H1 (cell line): ENCODE measurements around the gene MYL9. TPM values are rescaled to one million over a fixed set of nuclear protein-coding genes. Genes with fewer than 3 reads are reported as not detected.

Experiments used
- CTCF ChIA-PET: fragments of 300-600 bp; sonication (Branson Sonifier 250); formaldehyde crosslinking; loops from one replicate; lab custom pipeline; 2021; ENCODE audit not compliant: partially characterized antibody; lab: Charles Lee
- POLR2A ChIA-PET: fragments of 300-600 bp; sonication (Branson Sonifier 250); formaldehyde crosslinking; loops from one replicate; lab custom pipeline; 2021; ENCODE audit warnings: inconsistent platforms; ENCODE audit not compliant: partially characterized antibody; lab: Charles Lee
- DNase-seq, 2 experiments: peaks; one replicate each; pipeline versions ENCODE4 v3.0.0 to v3.0.0-alpha.2; 2010 to 2022; ENCODE audit warnings: low spot score in 2 of 2, low read depth in 1 of 2, mixed read lengths in 1 of 2
- FAIRE-seq: peaks from 2 replicates; lab custom pipeline; 2011; peaks lifted over from hg19 to GRCh38; lab: Jason Lieb, UNC
- H2AFZ ChIP-seq: 2 replicates; pipeline ENCODE4 v1.8.1; 2012; ENCODE audit warnings: low read length, inconsistent platforms
- H2AK5ac ChIP-seq: 2 replicates; pipeline ENCODE4 v1.6.1; 2013; ENCODE audit warnings: low read depth, low read length
- H2BK120ac ChIP-seq: replicated peaks from 2 replicates; pipeline ENCODE3; 2013; ENCODE audit warnings: low read depth, low read length, inconsistent platforms
- H2BK12ac ChIP-seq: 2 replicates; pipeline ENCODE4 v1.6.1; 2013; ENCODE audit warnings: low read depth, low read length
- H2BK15ac ChIP-seq: 2 replicates; pipeline ENCODE4 v1.6.1; 2013; ENCODE audit warnings: low read length
- H2BK20ac ChIP-seq: 2 replicates; pipeline ENCODE4 v1.6.1; 2013; ENCODE audit warnings: low read length
- H2BK5ac ChIP-seq: 2 replicates; pipeline ENCODE4 v1.6.1; 2013; ENCODE audit warnings: low read depth, low read length
- H3K14ac ChIP-seq: 2 replicates; pipeline ENCODE4 v1.6.1; 2013; ENCODE audit warnings: inconsistent platforms; ENCODE audit not compliant: insufficient read length
- H3K18ac ChIP-seq: 2 replicates; pipeline ENCODE4 v1.6.1; 2013; ENCODE audit warnings: low read length; ENCODE audit errors: extremely low read depth
- H3K23ac ChIP-seq: 2 replicates; pipeline ENCODE4 v1.6.1; 2013; ENCODE audit warnings: inconsistent platforms; ENCODE audit not compliant: insufficient read length
- H3K23me2 ChIP-seq: 2 replicates; pipeline ENCODE4 v1.6.1; 2013; ENCODE audit warnings: low read depth, low read length
- H3K27ac ChIP-seq: 2 replicates; pipeline ENCODE4 v1.6.1; 2011; ENCODE audit warnings: low read depth, low read length, inconsistent platforms
- H3K27me3 ChIP-seq, 4 experiments: replicated peaks in 1 of 4; 1 replicate in 1 of 4; 2 replicates in 3 of 4; pipeline versions ENCODE4 v1.6.1 to v1.8.1; 2011 to 2013; ENCODE audit warnings: low read length in 3 of 4, mild to moderate bottlenecking in 3 of 4, inconsistent platforms in 2 of 4, mixed read lengths in 2 of 4, moderate library complexity in 1 of 4; ENCODE audit not compliant: control insufficient read depth in 3 of 4, insufficient read depth in 3 of 4; ENCODE audit errors: extremely low read depth in 1 of 4
- H3K36me3 ChIP-seq, 4 experiments: 2 replicates each; pipeline versions ENCODE4 v1.6.1 to v1.8.1; 2011 to 2013; ENCODE audit warnings: mild to moderate bottlenecking in 4 of 4, low read length in 3 of 4, moderate library complexity in 2 of 4, control low read depth in 1 of 4, inconsistent platforms in 1 of 4; ENCODE audit not compliant: insufficient read depth in 4 of 4, control insufficient read depth in 2 of 4
- H3K4ac ChIP-seq: replicated peaks from 2 replicates; pipeline ENCODE3; 2013; ENCODE audit warnings: low read length, low read depth, mixed read lengths, inconsistent platforms; ENCODE audit not compliant: insufficient read length
- H3K4me1 ChIP-seq, 4 experiments: replicated peaks in 1 of 4; 1 replicate in 1 of 4; 2 replicates in 3 of 4; pipeline versions ENCODE4 v1.6.1 to v1.8.1; 2011 to 2013; ENCODE audit warnings: low read length in 3 of 4, inconsistent platforms in 2 of 4, mixed read lengths in 1 of 4; ENCODE audit not compliant: insufficient read depth in 4 of 4, control insufficient read depth in 3 of 4
- H3K4me2 ChIP-seq, 2 experiments: 2 replicates each; pipeline versions ENCODE4 v1.6.1 to v1.8.1; 2011 to 2013; ENCODE audit warnings: low read depth in 2 of 2, low read length in 2 of 2, control low read depth in 1 of 2, inconsistent platforms in 1 of 2, mild to moderate bottlenecking in 1 of 2; ENCODE audit not compliant: insufficient read depth in 1 of 2
- H3K4me3 ChIP-seq, 4 experiments: fragments of 200-600, 300-600 bp in 1 of 4; sonication (generic), shearing (Covaris generic), sonication (Bioruptor Twin) in 1 of 4; 2 replicates each; pipeline versions ENCODE4 v1.5.1 to v1.8.1; 2011 to 2016; ENCODE audit warnings: low read length in 4 of 4, low read depth in 3 of 4, control low read depth in 2 of 4, inconsistent platforms in 2 of 4, mild to moderate bottlenecking in 2 of 4, mixed read lengths in 1 of 4, moderate library complexity in 1 of 4; ENCODE audit not compliant: insufficient read depth in 2 of 4; ENCODE audit errors: extremely low read depth in 1 of 4
- H3K56ac ChIP-seq: replicated peaks from 2 replicates; pipeline ENCODE3; 2013; ENCODE audit warnings: low read depth, mild to moderate bottlenecking, mixed read lengths, low read length, inconsistent platforms; ENCODE audit not compliant: insufficient read length
- H3K79me1 ChIP-seq: 2 replicates; pipeline ENCODE4 v1.6.1; 2013; ENCODE audit warnings: low read depth, low read length, control low read depth
- H3K79me2 ChIP-seq, 2 experiments: 2 replicates each; pipeline versions ENCODE4 v1.6.1 to v1.8.1; 2012 to 2013; ENCODE audit warnings: low read length in 2 of 2, mild to moderate bottlenecking in 2 of 2, inconsistent platforms in 1 of 2; ENCODE audit not compliant: insufficient read depth in 2 of 2, control insufficient read depth in 1 of 2
- H3K9ac ChIP-seq, 4 experiments: replicated peaks in 1 of 4; 1 replicate in 1 of 4; 2 replicates in 3 of 4; pipeline versions ENCODE4 v1.6.1 to v1.8.1; 2011 to 2013; ENCODE audit warnings: low read depth in 3 of 4, low read length in 3 of 4, control low read depth in 2 of 4, mild to moderate bottlenecking in 2 of 4, moderate library complexity in 2 of 4, inconsistent platforms in 1 of 4; ENCODE audit errors: extremely low read depth in 1 of 4
- H3K9me3 ChIP-seq, 2 experiments: 2 replicates each; pipeline versions ENCODE4 v1.6.1 to v1.8.1; 2012 to 2013; ENCODE audit warnings: mild to moderate bottlenecking in 2 of 2, moderate library complexity in 2 of 2, control low read depth in 1 of 2, inconsistent platforms in 1 of 2, low read depth in 1 of 2, low read length in 1 of 2, mixed read lengths in 1 of 2; ENCODE audit not compliant: insufficient read depth in 2 of 2
- H4K20me1 ChIP-seq, 2 experiments: replicated peaks in 1 of 2; 2 replicates each; pipeline versions ENCODE3 to v1.8.1; 2011 to 2013; ENCODE audit warnings: inconsistent platforms in 2 of 2, low read length in 2 of 2, mild to moderate bottlenecking in 1 of 2; ENCODE audit not compliant: insufficient read depth in 2 of 2, control insufficient read depth in 1 of 2
- H4K5ac ChIP-seq: 2 replicates; pipeline ENCODE4 v1.6.1; 2013; ENCODE audit warnings: low read length, low read depth, mixed read lengths, inconsistent platforms; ENCODE audit not compliant: insufficient read length
- H4K8ac ChIP-seq: 2 replicates; pipeline ENCODE4 v1.8.0; 2013; ENCODE audit warnings: mild to moderate bottlenecking, moderate library complexity, low read length, inconsistent platforms; ENCODE audit not compliant: insufficient read depth; ENCODE audit errors: extremely low read depth
- H4K91ac ChIP-seq: replicated peaks from 2 replicates; pipeline ENCODE3; 2013; ENCODE audit warnings: low read length, mixed read lengths, inconsistent platforms; ENCODE audit not compliant: insufficient read length
- EGR1 ChIP-seq: IDR thresholded peaks from 2 replicates; pipeline ENCODE4 v1.6.1; 2011; ENCODE audit warnings: low read depth, low read length, borderline replicate concordance
- SP2 ChIP-seq: IDR thresholded peaks from 2 replicates; pipeline ENCODE4 v1.6.1; 2012; ENCODE audit warnings: mild to moderate bottlenecking, low read length, inconsistent platforms
- WGBS, 2 experiments: shearing (Covaris generic) in 1 of 2; methylation state at CpG; one replicate each; pipeline versions ENCODE4 v1.1.6 to v1.1.7; 2013 to 2015; ENCODE audit warnings: low lambda C conversion rate in 2 of 2, mixed read lengths in 2 of 2, inconsistent platforms in 1 of 2, low coverage in 1 of 2, missing lambda C conversion rate in 1 of 2; ENCODE audit not compliant: insufficient replicate concordance in 2 of 2, insufficient coverage in 1 of 2, insufficient read length in 1 of 2; ENCODE audit errors: extremely low coverage in 1 of 2, missing lambda C conversion rate in 1 of 2; 5-methylcytosine and 5-hydroxymethylcytosine counted together
- polyA plus RNA-seq, 7 experiments: library from polyadenylated mRNA; depleted of rRNA in 3 of 7; stranded (reverse) in 5 of 7; unstranded in 2 of 7; fragments of >200 nt in 5 of 7; fragments of 200-250 nt in 2 of 7; gene quantifications; 1 replicate in 5 of 7; 2 replicates in 1 of 7; 4 replicates in 1 of 7; pipeline versions ENCODE4 v1.2.1 to v1.2.3, GENCODE V29; 2011 to 2013; ENCODE audit warnings: missing spikeins in 2 of 7, mixed read lengths in 2 of 7
- total RNA-seq: library from RNA; stranded (reverse); fragmentation: NEBNext Ultra II Directional; extraction: Animal tissue kit (Norgen Biotek cat#: 25700); gene quantifications from 2 replicates; pipeline ENCODE4 v1.2.1, GENCODE V29; 2021

Gene MYL9
- total and polyA plus RNA-seq, 2 of the 8 experiments (the other 6 are each of a cell fraction or from before 2014, with no cell fraction given) = 26.8 to 193 TPM

GRCh38 chr20:36528176-36528874 lies 13.0 kb upstream of the MYL9 start:
- no peak overlapping the region for H3K14ac ChIP-seq
- ChIA-PET CTCF (interaction anchor here (0.6 to 2.6 kb wide), 6 partner anchors 13 to 532 kb away, joined by 3 to 16 read pairs (median 4); partner anchors contain the start of gene MYL9), POLR2A (interaction anchor here (0.7 to 1.2 kb wide), 3 partner anchors 12 to 22 kb away, joined by 3 to 4 read pairs (median 3); no protein-coding TSS in a partner anchor)
- peaks cover 6 to 30% (median 19%) of the 10 kb centered on the region in 4 experiments for H3K36me3 ChIP-seq
- H2AFZ ChIP-seq = no peak overlapping the region
- 90% methylated on average over 17 of the region's 18 CpGs; no CpG with 5 or more reads in 1 of the 2 experiments for whole genome bisulfite sequencing, 2 experiments
- H2BK5ac ChIP-seq = no peak overlapping the region
- no peak for TF ChIP-seq SP2
- TF ChIP-seq EGR1 = no peak
- no peak overlapping the region for H3K27ac ChIP-seq
- no peak overlapping the region for H2AK5ac ChIP-seq
- DNase-seq = no peak
- H3K4me2 ChIP-seq = no peak overlapping the region
- no peak overlapping the region for H2BK12ac ChIP-seq
- H3K4me3 ChIP-seq = no peak overlapping the region
- no peak overlapping the region for H3K23ac ChIP-seq
- H3K79me2 ChIP-seq = no peaks in the 10 kb centered on the region
- H2BK120ac ChIP-seq = no peak overlapping the region
- H3K23me2 ChIP-seq = no peaks in the 10 kb centered on the region
- H3K27me3 ChIP-seq = no peaks in the 10 kb centered on the region
- no peak for FAIRE-seq
- H4K8ac ChIP-seq = no peak overlapping the region
- no peak overlapping the region for H3K56ac ChIP-seq
- H3K9ac ChIP-seq = no peak overlapping the region
- no peak overlapping the region for H4K91ac ChIP-seq
- no peaks in the 10 kb centered on the region for H3K4me1 ChIP-seq
- no peaks in the 10 kb centered on the region for H3K9me3 ChIP-seq
- H2BK15ac ChIP-seq = no peak overlapping the region
- H3K4ac ChIP-seq = no peak overlapping the region
- H2BK20ac ChIP-seq = no peak overlapping the region
- H4K5ac ChIP-seq = no peak overlapping the region
- no peaks in the 10 kb centered on the region; the same call in 1 of the 2 replicates for H3K79me1 ChIP-seq
- no peak overlapping the region for H3K18ac ChIP-seq
- H4K20me1 ChIP-seq = peaks cover 8 to 14% of the 10 kb centered on the region in 2 experiments
